GM18517 (cell line): ENCODE measurements around the gene CFAP46.
"Not testable (repeated sequence)": the region's sequence is repeated elsewhere in the genome, so short reads cannot be mapped to it uniquely, and the experiment has no call there.

Experiments used
- ATAC-seq: cut with Tn5 transposase; IDR thresholded peaks from one replicate; pipeline ENCODE4 v1.9.1; 2021; ENCODE audit warnings: mild to moderate bottlenecking, moderate library complexity; ENCODE audit not compliant: unreplicated experiment

CFAP46 gene

GRCh38 chr10:132848951-132849545, 93.3 kb downstream of the CFAP46 start:
- no peak for ATAC-seq

- no peak for ATAC-seq
Measured at GRCh38 chr10:132848291-132848701, 94.1 kb downstream of the CFAP46 start.

- no peak for ATAC-seq
Measured at GRCh38 chr10:132847856-132848255, 94.5 kb downstream of the CFAP46 start.

- no peak for ATAC-seq
Measured at GRCh38 chr10:132847416-132847777, 95.0 kb downstream of the CFAP46 start.

- ATAC-seq = no peak
Measured at GRCh38 chr10:132846631-132847415, 95.5 kb downstream of the CFAP46 start.

- no peak for ATAC-seq
Measured at GRCh38 chr10:132845780-132846595, 96.4 kb downstream of the CFAP46 start.

GRCh38 chr10:132845041-132845551, 97.3 kb downstream of the CFAP46 start:
- no peak for ATAC-seq

GRCh38 chr10:132844069-132844809, 98.1 kb downstream of the CFAP46 start:
- ATAC-seq = no peak

GRCh38 chr10:132843276-132843675, 99.1 kb downstream of the CFAP46 start:
- not testable (repeated sequence) for ATAC-seq

GRCh38 chr10:132842397-132842796, 100.0 kb downstream of the CFAP46 start:
- ATAC-seq = no peak

GRCh38 chr10:132841615-132841975, 100.8 kb downstream of the CFAP46 start:
- ATAC-seq = no peak

- no peak for ATAC-seq
Measured at GRCh38 chr10:132840698-132841614, 101.4 kb downstream of the CFAP46 start.

- ATAC-seq = no peak
Measured at GRCh38 chr10:132839061-132839460, 103.3 kb downstream of the CFAP46 start.

GRCh38 chr10:132838346-132838970, 103.9 kb downstream of the CFAP46 start:
- no peak for ATAC-seq

- no peak for ATAC-seq
Measured at GRCh38 chr10:132837905-132838304, 104.5 kb downstream of the CFAP46 start.

- ATAC-seq = no peak
Measured at GRCh38 chr10:132836832-132837540, 105.4 kb downstream of the CFAP46 start.

GRCh38 chr10:132836248-132836831, 106.0 kb downstream of the CFAP46 start:
- no peak for ATAC-seq

GRCh38 chr10:132835848-132836233, 106.5 kb downstream of the CFAP46 start:
- no peak for ATAC-seq
